Stimulated activated CD8-positive, alpha-beta memory T cell treated with anti-CD3 and anti-CD28 coated beads, Interleukin-12 subunit alpha, Interleukin-12 subunit beta, amount 100 ng/mL, for 4 hours (primary cell): ENCODE results near the gene C1QL3.

Experiments used
- DNase-seq: peaks from one replicate; pipeline ENCODE4 v3.0.0-alpha.2; 2020; ENCODE audit warnings: low read depth

Gene C1QL3

DNA sequence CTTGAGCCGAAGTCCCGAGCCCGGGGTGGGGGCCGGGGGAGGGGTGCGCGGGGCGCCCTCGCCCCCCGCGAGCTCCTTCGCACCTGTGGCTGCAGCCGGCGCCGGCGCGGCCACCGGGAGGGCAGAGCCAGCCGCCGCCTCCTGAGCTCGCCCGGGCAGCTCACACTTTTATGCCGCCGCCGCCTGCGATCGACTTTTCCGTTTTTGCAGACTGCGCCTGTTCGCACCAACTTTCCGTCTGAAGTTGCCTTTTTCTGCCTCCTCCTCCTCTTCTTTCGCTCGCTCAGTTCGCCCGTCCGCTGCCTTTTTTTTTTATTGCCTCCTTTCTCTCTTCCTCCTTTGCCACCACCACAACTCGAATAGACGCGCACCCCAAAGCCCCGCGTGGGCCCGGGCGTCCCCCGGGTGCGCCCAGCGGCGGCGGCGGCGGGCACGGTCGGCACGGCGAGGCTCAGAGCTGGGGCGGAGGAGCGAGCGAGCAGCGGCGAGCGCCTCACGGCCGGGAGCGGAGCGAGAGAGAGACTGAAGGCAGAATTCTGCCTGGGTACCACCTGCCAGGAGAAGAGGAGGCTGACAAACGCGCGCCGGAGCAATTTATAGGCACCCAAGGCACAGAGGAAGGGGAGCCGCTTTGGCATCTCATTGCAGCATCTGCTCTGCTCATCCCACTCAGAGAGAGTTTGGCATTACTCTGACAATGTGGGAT is at the start of gene C1QL3:
C1QL3 (minus strand) TSS at position 569 of the 706 bp plus-strand sequence. CDS start 814 bp downstream, outside the sequence.
- DNase-seq, result no peak

DNA sequence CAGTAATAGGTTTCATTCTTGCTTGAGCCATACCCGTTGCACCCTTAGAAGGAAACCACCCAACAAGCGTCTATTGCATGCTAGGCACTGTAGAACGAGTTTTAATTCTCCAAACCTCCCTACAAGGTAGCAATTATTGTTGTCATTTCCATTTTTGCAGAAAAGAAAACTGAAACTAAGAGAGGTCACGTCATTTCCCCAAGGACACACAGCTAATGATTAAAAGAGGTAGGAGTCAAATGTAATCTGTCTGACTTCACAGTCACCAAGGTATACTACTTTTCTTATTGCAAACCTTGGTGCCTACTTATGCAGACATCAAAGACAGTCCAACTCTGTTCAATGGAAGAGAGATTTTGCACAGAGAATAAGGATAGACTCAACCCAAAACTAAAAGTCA is 49.1 kb upstream of the C1QL3 start:
- no peak for DNase-seq

DNA sequence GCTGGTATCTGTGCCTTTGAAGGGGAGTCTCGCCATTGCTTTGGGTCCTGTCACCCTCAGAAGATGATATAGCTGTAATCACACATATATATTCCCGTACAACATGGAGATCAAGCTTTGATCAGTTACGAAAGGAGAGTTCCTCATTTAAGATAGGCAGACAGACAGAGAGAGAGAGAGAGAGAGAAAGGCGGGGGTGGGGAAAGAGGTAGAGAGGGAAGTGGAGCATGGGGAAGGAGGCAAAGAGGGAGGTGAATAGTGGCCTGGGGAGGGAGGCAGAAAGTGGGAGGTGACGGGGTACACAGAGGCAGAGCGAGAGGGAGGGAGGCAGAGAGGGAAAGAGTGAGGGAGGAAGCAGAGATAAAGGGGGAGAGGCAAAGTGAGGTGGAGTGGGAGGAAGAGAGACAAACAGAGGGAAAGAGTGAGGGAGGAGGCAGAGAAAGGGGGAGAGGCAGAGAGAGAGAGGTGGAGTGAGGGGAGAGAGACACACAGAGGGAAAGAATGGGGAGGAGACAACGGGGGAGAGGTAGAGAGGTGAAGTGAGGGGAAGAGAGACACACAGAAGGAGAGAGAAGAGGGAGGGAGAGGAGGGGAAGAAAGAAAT is 44.6 kb upstream of the C1QL3 start:
- no peak for DNase-seq

DNA sequence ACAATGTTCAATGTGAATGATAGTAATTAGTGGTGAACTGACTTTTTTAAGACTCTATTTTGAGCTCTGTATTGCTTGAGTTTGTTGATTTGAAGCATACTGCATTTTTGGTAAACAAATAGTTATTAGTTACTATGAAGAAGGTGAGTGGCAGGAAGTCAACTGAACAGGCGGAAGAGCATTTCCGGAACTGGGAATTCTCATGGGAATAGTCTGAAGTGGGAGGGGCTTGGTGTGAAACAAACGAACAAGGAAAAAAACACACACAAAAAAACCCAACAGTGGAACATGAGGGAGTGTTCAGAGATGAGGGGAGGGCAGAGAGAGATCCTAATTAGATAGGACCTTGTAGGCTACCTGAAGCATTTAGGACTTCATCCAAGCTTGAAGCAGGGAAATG is 43.9 kb upstream of the C1QL3 start:
- no peak for DNase-seq

- no peak for DNase-seq
These were observed 41.2 kb upstream of the C1QL3 start for GRCh38 chr10:16562891-16563290.

- DNase-seq, result no peak
These were observed 37.6 kb upstream of the C1QL3 start for GRCh38 chr10:16559236-16559773.

DNA sequence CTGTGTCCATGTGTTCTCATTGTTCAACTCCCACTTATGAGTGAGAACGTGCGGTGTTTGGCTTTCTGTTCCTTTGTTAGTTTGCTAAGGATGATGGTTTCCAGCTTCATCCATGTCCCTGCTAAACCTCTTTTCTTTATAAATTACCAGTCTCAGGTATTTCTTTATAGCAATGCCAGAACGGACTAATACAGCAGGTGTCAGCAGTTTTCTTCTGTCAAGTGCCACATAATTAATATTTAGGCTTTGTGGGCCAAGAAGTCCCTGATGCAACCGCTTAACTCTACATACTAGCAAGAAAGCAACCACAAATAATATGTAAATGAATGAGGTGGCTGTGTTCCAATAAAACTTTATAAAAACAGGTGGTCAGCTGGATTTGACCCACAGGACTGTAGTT is 26.3 kb upstream of the C1QL3 start:
- DNase-seq, result no peak

DNA sequence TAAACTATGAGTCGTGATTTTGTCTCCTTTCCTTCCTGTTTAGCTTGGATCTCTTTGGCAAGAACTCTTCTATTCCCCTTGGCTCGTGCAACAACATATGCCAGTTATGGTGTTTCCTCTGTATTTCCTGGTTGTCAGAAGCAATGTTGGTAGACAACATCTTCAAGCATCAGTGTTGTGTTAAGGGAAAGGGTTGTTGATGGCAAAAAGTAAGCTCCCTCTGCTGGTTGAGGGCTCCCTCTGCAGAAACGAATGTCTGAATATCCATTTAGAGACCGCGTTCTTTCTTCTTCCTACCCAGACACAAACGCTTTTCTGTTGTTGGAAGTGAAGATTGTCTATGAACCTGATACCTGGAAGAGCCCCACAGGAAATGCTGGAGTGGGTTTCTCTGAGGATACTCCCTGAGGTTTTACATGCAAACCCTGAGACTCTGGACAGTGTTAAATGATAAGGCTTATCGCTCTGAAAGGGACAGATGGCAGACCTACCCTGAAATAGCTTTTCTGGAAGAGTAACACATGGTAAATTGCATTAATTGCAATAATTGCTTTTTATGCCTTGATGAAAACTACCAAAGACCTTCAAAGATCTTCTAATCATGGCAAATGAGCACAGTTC is 23.5 kb upstream of the C1QL3 start:
- no peak for DNase-seq

DNA sequence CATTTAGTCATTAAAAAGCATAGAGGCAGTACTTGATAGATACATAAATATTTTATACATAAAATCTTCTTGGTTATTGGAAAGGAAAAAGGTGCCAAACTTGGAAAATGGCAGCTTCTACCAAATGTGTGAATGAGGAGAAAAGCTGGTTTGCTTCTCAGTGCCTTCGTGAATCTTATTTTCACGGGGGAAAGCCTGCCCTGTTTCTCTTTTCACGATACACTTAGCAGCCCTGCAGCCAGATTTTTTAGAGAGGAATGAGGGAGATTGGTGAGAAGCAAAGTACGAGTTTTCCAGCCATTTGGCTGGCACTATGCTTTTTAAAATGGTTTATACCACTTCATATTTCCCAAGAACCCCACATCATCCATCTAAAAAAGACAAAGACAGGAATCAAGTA is 22.9 kb upstream of the C1QL3 start:
- DNase-seq, result no peak

DNA sequence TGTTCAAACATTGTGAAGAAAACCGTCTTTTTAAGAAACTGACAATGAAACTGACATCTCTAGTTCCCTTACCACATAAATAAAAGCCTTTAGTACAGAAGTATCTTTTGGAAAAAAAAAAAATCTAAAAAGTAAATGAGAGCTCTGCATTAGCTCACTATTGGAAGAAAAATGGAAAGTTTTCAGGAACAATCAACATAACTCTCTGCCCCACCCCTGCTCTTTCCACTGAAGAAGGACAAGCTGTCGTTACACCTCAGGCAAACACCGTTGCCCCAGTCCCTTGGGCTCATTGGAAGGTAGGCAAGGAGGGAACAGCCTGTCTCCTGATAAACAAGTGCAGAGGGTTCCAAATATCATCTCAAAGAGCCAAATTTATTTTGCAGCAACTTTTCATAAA is 22.4 kb upstream of the C1QL3 start:
- no peak for DNase-seq

DNA sequence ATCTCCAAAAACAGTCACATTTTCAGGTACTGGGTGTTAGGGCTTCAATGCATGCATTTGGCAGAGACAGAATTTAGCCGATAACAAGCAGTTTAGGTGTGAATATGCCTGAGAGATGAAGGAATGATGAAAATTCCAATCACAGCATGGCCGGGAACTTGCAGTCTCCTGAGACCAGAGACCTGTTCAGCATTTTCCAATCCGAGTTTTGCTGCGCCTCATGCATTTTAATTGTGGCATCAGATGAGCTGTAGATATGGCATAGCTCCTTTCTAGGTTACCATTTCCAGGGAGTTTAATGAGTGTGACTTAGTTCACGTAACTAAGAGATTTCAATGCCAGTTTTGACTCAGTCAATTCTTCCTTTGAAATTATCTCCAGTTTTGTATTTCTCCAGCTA is 14.5 kb upstream of the C1QL3 start:
- DNase-seq, result no peak

DNA sequence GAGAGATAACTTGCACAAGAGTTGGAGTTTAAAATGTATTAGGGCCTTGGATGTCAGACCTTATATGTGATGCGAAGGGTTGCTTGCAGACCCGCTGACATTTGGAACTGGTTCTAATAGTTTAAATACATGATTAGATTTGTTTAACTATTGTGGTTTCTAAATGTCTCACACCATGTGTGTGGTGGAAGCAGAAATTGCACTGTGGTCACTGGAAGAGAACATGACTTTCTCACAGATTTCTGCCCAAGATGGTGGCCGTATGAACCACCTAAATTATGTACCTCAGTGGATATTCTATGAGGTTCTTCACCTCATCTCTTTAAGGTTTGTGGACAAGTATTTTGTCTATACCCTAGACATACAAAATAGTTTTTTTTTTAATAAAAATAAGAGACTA is 8.2 kb upstream of the C1QL3 start:
- no peak for DNase-seq

DNA sequence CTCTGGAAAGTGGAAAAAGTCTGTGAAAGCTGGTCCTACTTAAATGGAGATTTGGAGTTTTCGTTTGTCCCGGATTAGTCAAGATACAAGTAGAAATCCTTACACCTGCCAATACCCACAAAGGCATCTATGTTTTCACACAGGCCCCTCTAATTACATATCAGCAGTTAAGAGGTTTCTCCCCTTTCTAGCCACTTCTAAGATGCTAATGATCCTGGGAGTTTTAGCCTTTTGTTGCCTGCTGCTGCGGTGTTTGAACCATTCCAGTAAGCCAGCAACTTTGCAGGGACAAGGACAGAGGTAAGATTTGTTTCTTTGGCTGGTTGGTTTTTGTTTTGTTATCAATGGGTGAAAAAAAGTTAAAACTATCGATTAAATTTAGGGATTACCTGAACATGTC is 5.8 kb upstream of the C1QL3 start:
- DNase-seq, result no peak

DNA sequence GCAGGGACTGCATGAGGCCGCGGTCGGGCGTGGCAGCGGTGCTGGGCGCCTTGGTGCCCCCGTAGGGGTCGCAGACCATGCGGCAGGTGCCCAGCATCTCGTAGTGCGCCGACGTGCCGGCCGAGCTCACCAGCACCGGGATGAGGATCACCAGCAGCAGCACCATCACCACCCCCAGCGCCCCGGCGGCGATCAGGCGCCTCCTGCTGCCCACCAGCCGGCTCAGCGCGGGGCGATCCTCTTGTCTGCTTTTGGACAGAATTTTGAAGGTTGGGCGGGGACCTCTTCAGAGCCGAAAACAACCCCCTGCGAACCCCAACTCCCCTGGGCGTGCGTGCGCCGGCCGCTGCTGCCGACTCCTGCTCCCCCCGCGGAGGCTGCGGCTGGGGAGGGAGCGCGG is 779 bp downstream of the C1QL3 start:
- no peak for DNase-seq

DNA sequence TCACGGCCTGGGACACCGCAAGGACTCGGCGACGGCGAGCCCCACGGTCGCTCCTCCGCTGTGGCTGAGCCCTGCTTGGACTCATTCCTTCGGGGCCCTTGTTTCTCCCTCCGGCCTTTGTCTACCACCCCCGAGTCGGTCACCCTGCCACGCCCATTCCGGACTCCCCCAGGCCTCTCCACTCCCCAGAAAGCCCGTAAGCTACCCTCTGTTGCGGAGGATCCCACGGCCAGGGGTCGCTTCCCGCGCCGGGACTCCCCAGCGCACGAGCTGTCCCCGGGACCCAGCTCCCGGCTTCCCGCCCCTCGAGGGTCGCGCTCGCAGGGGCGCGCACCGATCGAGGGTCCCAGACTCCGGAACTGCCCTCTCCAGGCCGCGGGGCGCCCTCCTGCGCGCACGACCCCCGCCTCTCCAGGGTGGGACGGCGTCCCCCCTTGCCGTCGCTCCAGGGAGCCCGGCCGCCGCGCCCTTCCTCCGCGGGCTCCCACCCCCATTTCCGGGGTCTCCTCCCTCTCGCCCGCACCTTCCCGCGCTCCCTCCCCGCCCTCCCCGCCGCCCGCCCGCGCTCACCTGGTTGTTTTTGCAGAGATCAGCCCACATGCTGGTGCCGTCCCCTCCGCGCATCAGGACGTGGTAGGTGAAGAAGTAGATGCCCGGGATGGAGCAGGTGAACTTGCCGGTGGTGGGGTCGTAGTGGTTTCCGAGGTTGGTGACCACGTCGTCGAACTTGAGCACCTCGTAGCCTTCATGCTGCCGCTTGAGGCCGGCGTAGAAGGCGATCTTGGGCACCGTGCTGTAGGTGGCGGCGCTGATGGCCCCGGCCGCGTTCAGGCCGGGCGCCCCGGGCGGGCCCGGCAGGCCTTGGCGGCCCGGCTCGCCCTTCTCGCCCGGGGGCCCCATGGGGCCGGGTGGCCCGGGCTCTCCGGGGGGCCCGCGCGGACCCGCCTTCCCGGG is 1.5 kb downstream of the C1QL3 start:
- no peak for DNase-seq

DNA sequence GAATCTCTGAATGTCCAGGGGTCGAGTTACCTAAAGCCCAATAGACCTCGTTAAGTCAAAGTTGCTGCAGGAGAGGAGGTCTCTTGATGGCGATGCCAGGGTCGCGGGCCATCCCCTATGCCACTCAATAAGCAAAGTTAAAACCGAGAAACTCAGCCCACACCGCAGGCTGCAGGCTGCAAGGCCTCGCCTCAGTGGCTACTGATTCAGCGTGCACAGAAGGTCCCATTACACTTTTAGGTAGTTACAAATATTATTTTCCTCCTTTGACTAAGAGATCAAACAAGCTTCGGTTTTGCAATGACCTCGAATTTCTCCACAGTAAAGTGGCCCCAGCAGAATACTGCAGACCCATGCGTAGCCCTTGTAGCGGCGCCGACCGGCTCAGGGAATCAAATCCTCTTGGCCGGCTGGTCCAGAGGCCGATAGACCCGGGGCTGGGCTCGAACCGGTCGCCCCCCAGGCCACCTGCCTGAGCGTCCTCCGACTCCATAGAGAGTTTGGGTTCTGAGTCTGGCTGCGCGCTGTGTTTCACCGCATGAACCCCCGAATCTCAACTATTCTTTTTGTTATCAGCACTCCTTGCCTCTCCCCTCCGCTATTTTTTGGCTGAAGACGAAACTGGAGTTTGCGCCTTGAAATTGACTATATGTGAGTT is 2.3 kb downstream of the C1QL3 start:
- no peak for DNase-seq

GRCh38 chr10:16518822-16519221 is 2.9 kb downstream of the C1QL3 start:
- DNase-seq, result no peak

DNA sequence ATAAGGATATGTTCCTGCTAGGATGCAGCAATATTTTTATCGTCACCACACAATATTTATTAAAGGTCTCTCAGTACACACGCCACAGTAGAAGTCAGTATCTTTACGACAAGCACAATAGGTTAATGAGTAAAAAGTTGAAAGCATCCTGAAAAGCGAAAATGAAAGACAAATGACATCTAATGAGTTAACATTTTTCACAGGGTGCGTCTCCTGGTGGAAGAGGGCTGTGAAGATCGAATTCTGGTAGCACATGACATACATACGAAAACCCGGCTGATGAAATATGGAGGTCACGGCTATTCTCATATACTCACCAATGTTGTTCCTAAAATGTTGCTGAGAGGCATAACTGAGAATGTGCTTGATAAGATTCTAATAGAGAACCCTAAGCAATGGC is 10.8 kb downstream of the C1QL3 start:
- no peak for DNase-seq

GRCh38 chr10:16509996-16510395 is 11.7 kb downstream of the C1QL3 start:
- DNase-seq, result no peak

DNA sequence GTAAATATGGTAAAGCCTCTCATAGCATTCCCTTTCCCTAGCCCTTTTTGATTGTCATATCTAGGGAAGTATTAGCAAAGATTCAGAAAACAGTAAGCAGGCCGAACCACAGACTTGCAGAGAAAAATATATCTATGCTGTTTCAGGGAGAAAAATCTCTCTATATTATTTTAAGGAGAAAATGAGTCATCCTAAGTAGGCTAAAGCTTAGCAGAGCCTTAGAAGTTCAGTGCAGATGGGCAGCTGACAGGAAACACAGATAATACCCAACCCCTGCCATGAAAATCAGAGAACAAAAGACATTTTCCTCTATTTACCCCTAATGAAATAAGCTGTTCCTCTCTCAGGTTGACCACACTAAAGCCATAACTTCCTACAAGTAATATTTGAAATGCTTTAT is 16.5 kb downstream of the C1QL3 start:
- DNase-seq, result no peak

GRCh38 chr10:16497911-16498310 is 23.8 kb downstream of the C1QL3 start:
- DNase-seq, result no peak
